ENCODE measurements around the gene LCAT. TPM values are rescaled to one million over a fixed set of nuclear protein-coding genes. Genes with fewer than 3 reads are reported as not detected.
"Not testable (repeated sequence)": the region's sequence is repeated elsewhere in the genome, so short reads cannot be mapped to it uniquely, and the experiment has no call there.

Gene LCAT
- polyA plus RNA-seq, 1 donor: 18.5 TPM

- Histone ChIP-seq H3K4me1 (ENCODE audit: control insufficient read depth, insufficient read depth, low read length) (no peaks in the 10 kb centered on the region), H3K36me3 (ENCODE audit: control insufficient read depth, insufficient read depth, low read length) (peaks cover 56% of the 10 kb centered on the region), H3K9me3 (ENCODE audit: control insufficient read depth, low read depth, low read length) (no peaks in the 10 kb centered on the region), H3K27ac (ENCODE audit: low read length) (no peak overlapping the region), H3K4me3 (ENCODE audit: low read length) (no peak overlapping the region), H3K27me3 (ENCODE audit: control insufficient read depth, insufficient read depth, low read length) (no peaks in the 10 kb centered on the region)
- WGBS (ENCODE audit: insufficient coverage, low lambda C conversion rate): no CpG with 5 or more reads among the region's 5 CpGs
- no peak for DNase-seq
These were observed 21.7 kb downstream of the LCAT start for GRCh38 chr16:67922221-67922620.

- H3K27me3 ChIP-seq (ENCODE audit: control insufficient read depth, insufficient read depth, low read length): no peaks in the 10 kb centered on the region
- no peak overlapping the region for H3K4me3 ChIP-seq (ENCODE audit: low read length)
- no peak overlapping the region for H3K27ac ChIP-seq (ENCODE audit: low read length)
- H3K36me3 ChIP-seq (ENCODE audit: control insufficient read depth, insufficient read depth, low read length): peaks cover 67% of the 10 kb centered on the region
- H3K9me3 ChIP-seq (ENCODE audit: control insufficient read depth, low read depth, low read length): no peaks in the 10 kb centered on the region
- no CpG with 5 or more reads among the region's 6 CpGs for WGBS (ENCODE audit: insufficient coverage, low lambda C conversion rate)
- DNase-seq: no peak
- peaks cover 13% of the 10 kb centered on the region for H3K4me1 ChIP-seq (ENCODE audit: control insufficient read depth, insufficient read depth, low read length)
These were observed 24.2 kb downstream of the LCAT start for GRCh38 chr16:67919622-67920221.

- no CpG with 5 or more reads among the region's 4 CpGs for WGBS (ENCODE audit: insufficient coverage, low lambda C conversion rate)
- no peaks in the 10 kb centered on the region for H3K27me3 ChIP-seq (ENCODE audit: control insufficient read depth, insufficient read depth, low read length)
- peaks cover 13% of the 10 kb centered on the region for H3K4me1 ChIP-seq (ENCODE audit: control insufficient read depth, insufficient read depth, low read length)
- H3K9me3 ChIP-seq (ENCODE audit: control insufficient read depth, low read depth, low read length): no peaks in the 10 kb centered on the region
- no peak for DNase-seq
- no peak overlapping the region for H3K27ac ChIP-seq (ENCODE audit: low read length)
- H3K36me3 ChIP-seq (ENCODE audit: control insufficient read depth, insufficient read depth, low read length): peaks cover 58% of the 10 kb centered on the region
- no peak overlapping the region for H3K4me3 ChIP-seq (ENCODE audit: low read length)
These were observed 26.1 kb downstream of the LCAT start for GRCh38 chr16:67917852-67918236.

- no peak overlapping the region for H3K4me3 ChIP-seq (ENCODE audit: low read length)
- no peaks in the 10 kb centered on the region for H3K27me3 ChIP-seq (ENCODE audit: control insufficient read depth, insufficient read depth, low read length)
- DNase-seq: no peak
- H3K4me1 ChIP-seq (ENCODE audit: control insufficient read depth, insufficient read depth, low read length): peaks cover 13% of the 10 kb centered on the region
- H3K27ac ChIP-seq (ENCODE audit: low read length): no peak overlapping the region
- H3K36me3 ChIP-seq (ENCODE audit: control insufficient read depth, insufficient read depth, low read length): peaks cover 57% of the 10 kb centered on the region
- WGBS (ENCODE audit: insufficient coverage, low lambda C conversion rate): no CpG with 5 or more reads among the region's 6 CpGs
- no peaks in the 10 kb centered on the region for H3K9me3 ChIP-seq (ENCODE audit: control insufficient read depth, low read depth, low read length)
These were observed 26.6 kb downstream of the LCAT start for GRCh38 chr16:67917140-67917851.

- Histone ChIP-seq H3K9me3 (ENCODE audit: control insufficient read depth, low read depth, low read length) (no peaks in the 10 kb centered on the region), H3K4me1 (ENCODE audit: control insufficient read depth, insufficient read depth, low read length) (peaks cover 13% of the 10 kb centered on the region), H3K4me3 (ENCODE audit: low read length) (no peak overlapping the region), H3K36me3 (ENCODE audit: control insufficient read depth, insufficient read depth, low read length) (peaks cover 64% of the 10 kb centered on the region), H3K27me3 (ENCODE audit: control insufficient read depth, insufficient read depth, low read length) (no peaks in the 10 kb centered on the region), H3K27ac (ENCODE audit: low read length) (no peak overlapping the region)
- peak in 1 of 2 donors; percentile 43 for DNase-seq
- WGBS (ENCODE audit: insufficient coverage, low lambda C conversion rate): no CpG with 5 or more reads among the region's 7 CpGs
These were observed 27.8 kb downstream of the LCAT start for GRCh38 chr16:67915831-67916723.

GRCh38 chr16:67915496-67915769 lies 28.5 kb downstream of the LCAT start:
- H3K4me3 ChIP-seq (ENCODE audit: low read length); DNase-seq; H3K27ac ChIP-seq (ENCODE audit: low read length); H3K27me3 ChIP-seq (ENCODE audit: control insufficient read depth, insufficient read depth, low read length); H3K9me3 ChIP-seq (ENCODE audit: control insufficient read depth, low read depth, low read length): not testable (repeated sequence)
- H3K36me3 ChIP-seq (ENCODE audit: control insufficient read depth, insufficient read depth, low read length): peaks cover 65% of the 10 kb centered on the region
- WGBS (ENCODE audit: insufficient coverage, low lambda C conversion rate): no CpG with 5 or more reads among the region's 2 CpGs
- H3K4me1 ChIP-seq (ENCODE audit: control insufficient read depth, insufficient read depth, low read length): peaks cover 13% of the 10 kb centered on the region

GRCh38 chr16:67914758-67915495 lies 29.0 kb downstream of the LCAT start:
- no CpG with 5 or more reads among the region's 7 CpGs for WGBS (ENCODE audit: insufficient coverage, low lambda C conversion rate)

GRCh38 chr16:67910158-67910557 lies 33.8 kb downstream of the LCAT start:
- DNase-seq: no peak
- Histone ChIP-seq H3K9me3 (ENCODE audit: control insufficient read depth, low read depth, low read length) (no peaks in the 10 kb centered on the region), H3K4me1 (ENCODE audit: control insufficient read depth, insufficient read depth, low read length) (peaks cover 2% of the 10 kb centered on the region), H3K27ac (ENCODE audit: low read length) (no peak overlapping the region), H3K4me3 (ENCODE audit: low read length) (no peak overlapping the region), H3K36me3 (ENCODE audit: control insufficient read depth, insufficient read depth, low read length) (peaks cover 43% of the 10 kb centered on the region), H3K27me3 (ENCODE audit: control insufficient read depth, insufficient read depth, low read length) (no peaks in the 10 kb centered on the region)
- no CpG with 5 or more reads among the region's 2 CpGs for WGBS (ENCODE audit: insufficient coverage, low lambda C conversion rate)

More at GRCh38 chr16:67914758-67915495, 29.0 kb downstream of the LCAT start:
- H3K4me3 ChIP-seq (ENCODE audit: low read length): no peak overlapping the region
- H3K9me3 ChIP-seq (ENCODE audit: control insufficient read depth, low read depth, low read length): no peaks in the 10 kb centered on the region
- no peak for DNase-seq
- H3K36me3 ChIP-seq (ENCODE audit: control insufficient read depth, insufficient read depth, low read length): peaks cover 64% of the 10 kb centered on the region
- H3K27ac ChIP-seq (ENCODE audit: low read length): no peak overlapping the region
- H3K27me3 ChIP-seq (ENCODE audit: control insufficient read depth, insufficient read depth, low read length): no peaks in the 10 kb centered on the region
- H3K4me1 ChIP-seq (ENCODE audit: control insufficient read depth, insufficient read depth, low read length): peaks cover 13% of the 10 kb centered on the region

- H3K36me3 ChIP-seq (ENCODE audit: control insufficient read depth, insufficient read depth, low read length): peaks cover 40% of the 10 kb centered on the region
- no peaks in the 10 kb centered on the region for H3K27me3 ChIP-seq (ENCODE audit: control insufficient read depth, insufficient read depth, low read length)
- H3K4me1 ChIP-seq (ENCODE audit: control insufficient read depth, insufficient read depth, low read length): no peaks in the 10 kb centered on the region
- no peak for DNase-seq
- no peak overlapping the region for H3K27ac ChIP-seq (ENCODE audit: low read length)
- no peak overlapping the region for H3K4me3 ChIP-seq (ENCODE audit: low read length)
- WGBS (ENCODE audit: insufficient coverage, low lambda C conversion rate): no CpG with 5 or more reads among the region's 36 CpGs
- no peaks in the 10 kb centered on the region for H3K9me3 ChIP-seq (ENCODE audit: control insufficient read depth, low read depth, low read length)
These were observed 34.7 kb downstream of the LCAT start for GRCh38 chr16:67909056-67909742.
